Suprapubic skin (tissue), 4 donors: ENCODE data around the gene AP4S1.

Source experiments
- CTCF ChIP-seq, 2 donors: fragments of 200-600 bp in 1 of 2; fragments of 450-650 bp in 1 of 2; sonication (generic) in 1 of 2; IDR thresholded peaks; one replicate each; pipeline ENCODE4 v1.5.1; 2016 to 2019; ENCODE audit warnings: antibody characterized with exemption in 2 of 2, mild to moderate bottlenecking in 1 of 2, moderate library complexity in 1 of 2
- POLR2A ChIP-seq, 2 donors: fragments of 450-650 bp; IDR thresholded peaks; one replicate each; pipeline ENCODE4 v1.6.1; 2017; ENCODE audit warnings: antibody characterized with exemption in 2 of 2, mild to moderate bottlenecking in 2 of 2, moderate library complexity in 2 of 2
- POLR2AphosphoS5 ChIP-seq, 3 donors: sonication (generic); formaldehyde crosslinking; IDR thresholded peaks; one replicate each; pipeline ENCODE4 v1.6.1; 2017; ENCODE audit warnings: antibody characterized with exemption in 3 of 3

DNA sequence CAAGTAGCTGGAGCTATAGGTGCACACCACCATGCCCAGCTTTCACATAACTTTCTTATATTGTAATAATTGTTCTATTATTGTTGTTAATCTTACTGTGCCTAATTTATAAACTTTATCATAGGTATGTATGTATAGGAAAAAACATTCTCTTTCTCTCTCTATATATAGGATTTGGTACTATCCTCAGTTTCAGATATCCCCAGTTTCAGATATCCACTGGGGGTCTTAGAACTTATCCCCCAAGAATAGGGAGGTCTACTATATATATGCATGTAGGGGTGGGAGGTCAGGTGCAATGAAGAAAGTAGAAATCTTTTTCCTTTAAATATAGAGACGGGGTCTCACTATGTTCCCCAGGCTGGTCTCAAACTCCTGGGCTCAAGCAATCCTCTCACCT is 71.6 kb downstream of the AP4S1 start:
- TF ChIP-seq POLR2AphosphoS5 (IDR thresholded peaks at IDR 0.05) (no peak), CTCF (IDR thresholded peaks at IDR 0.05) (no peak), POLR2A (IDR thresholded peaks at IDR 0.05) (no peak)
